HG03064 (cell line): Measurements from ENCODE around the gene KCNIP4.
"Not testable (repeated sequence)": the region's sequence is repeated elsewhere in the genome, so short reads cannot be mapped to it uniquely, and the experiment has no call there.

Source experiments
- ATAC-seq: cut with Tn5 transposase; IDR thresholded peaks from one replicate; pipeline ENCODE4 v1.9.1; 2021; ENCODE audit warnings: low read depth; ENCODE audit not compliant: unreplicated experiment

Gene KCNIP4

DNA sequence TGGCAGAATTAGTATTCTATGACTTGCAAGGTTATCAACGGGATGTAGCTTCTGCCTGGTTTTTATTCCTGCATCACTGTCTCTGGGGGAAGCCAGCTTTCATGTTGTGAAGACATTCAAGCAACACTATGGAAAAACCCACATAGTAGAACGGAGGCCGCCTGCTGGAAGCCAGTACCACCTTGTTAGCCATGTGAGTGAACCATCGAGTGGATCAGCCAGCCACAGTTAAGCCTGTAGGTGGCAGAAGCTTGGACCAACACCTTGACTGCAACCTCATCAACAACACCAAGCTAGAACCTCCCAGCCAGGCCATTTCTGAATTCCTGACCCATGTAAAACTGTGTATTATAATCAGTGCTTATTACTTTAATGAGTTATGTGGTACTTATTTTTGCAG is 538.2 kb downstream of the KCNIP4 start:
- no peak for ATAC-seq

DNA sequence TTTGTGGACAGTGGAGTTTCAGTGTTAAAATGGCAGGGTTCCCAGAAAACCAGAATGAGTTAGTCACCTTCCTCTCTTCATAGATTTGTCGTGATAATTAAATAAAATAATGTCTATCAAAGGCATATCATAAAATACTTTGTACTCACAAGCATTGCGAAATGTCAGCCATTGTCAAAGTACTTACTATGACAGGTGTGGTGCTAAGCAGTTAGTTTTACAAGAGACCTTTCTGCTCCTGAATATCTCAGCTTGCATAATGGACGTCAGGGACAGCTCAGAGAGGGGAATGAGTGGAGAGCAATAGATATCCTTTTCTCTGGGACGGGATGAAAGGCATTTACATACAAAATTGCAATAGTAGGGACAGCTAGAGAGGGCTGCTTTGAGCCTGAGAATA is 560.9 kb downstream of the KCNIP4 start:
- no peak for ATAC-seq

- no peak for ATAC-seq
These were observed 562.3 kb downstream of the KCNIP4 start for GRCh38 chr4:21386166-21386780.

- no peak for ATAC-seq
These were observed 562.9 kb downstream of the KCNIP4 start for GRCh38 chr4:21385706-21386105.

- ATAC-seq = no peak
These were observed 564.0 kb downstream of the KCNIP4 start for GRCh38 chr4:21384609-21385008.

- ATAC-seq = no peak
These were observed 567.7 kb downstream of the KCNIP4 start for GRCh38 chr4:21380861-21381260.

GRCh38 chr4:21377046-21377445 is 571.5 kb downstream of the KCNIP4 start:
- no peak for ATAC-seq

DNA sequence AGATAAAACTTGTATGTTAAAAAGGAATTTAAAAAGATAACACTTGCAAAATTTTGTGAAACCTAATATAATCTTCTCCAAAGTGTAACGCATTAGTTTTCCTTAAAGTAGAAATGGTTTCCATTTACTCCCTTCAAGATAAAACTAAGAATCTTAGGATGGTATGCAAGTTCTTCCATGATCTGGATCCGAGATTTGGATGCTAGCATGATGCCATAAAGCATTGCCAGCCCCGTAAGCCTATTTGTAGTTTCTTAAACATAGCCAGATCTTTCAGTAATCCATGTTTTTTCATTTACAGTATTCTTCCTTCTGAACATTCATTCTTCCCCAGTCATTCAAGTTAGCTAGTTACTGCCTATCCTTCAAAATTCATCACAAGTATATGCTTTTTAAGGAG is 572.4 kb downstream of the KCNIP4 start:
- ATAC-seq = no peak

DNA sequence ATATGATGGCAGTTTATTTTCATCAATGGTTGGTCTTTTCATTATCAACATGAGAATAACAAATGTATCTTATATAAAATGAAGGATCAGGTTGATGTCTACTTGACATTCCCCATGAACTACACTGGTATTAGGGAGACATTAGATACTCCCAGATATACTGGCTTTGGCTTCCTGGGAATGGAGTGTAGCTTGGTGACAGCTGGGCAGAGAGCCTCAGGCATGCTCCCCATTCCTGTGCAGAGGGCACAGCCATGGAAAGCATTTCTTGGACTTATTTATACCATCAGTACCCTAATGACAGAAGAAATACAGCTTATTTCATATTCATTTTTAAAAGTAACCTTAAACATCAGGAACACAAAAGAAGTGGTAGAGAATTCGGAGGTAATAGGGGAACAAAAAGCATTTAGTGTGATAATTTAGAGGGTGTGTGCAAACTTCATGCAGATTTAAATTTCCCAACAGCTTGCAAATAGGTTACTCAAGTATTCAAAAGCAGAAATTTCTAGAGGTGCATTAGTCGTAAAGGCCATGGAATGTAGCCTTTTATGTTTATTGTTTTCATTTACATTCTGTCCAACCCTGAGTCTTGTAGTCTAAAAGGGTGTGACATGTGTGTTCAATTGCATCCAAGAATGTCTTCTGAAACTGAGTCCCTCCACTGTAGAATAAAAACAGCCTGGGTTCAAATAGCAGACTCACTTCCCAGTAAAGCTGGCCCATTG is 573.8 kb downstream of the KCNIP4 start:
- ATAC-seq = no peak

GRCh38 chr4:21367567-21367966 is 581.0 kb downstream of the KCNIP4 start:
- ATAC-seq = no peak

GRCh38 chr4:21366840-21367239 is 581.7 kb downstream of the KCNIP4 start:
- ATAC-seq = no peak

DNA sequence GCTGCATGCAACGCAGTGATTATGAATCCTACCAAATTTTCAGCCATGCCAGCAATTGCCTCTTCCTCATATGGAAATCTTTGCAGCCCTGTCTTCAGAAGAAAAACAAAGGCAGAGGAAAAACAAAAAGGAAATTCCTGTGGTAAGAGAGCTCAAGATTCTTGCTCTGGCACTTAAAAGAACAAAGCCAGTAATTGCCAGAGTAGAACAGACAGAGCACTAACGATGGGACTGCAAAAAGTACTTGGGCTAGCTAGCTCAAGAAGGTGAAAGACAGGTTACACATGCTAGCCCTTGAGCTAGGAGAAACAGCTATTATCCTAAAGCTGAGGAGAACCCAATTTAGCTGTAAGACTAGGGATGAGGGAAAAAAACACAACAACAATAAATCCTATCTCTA is 582.3 kb downstream of the KCNIP4 start:
- ATAC-seq = no peak

DNA sequence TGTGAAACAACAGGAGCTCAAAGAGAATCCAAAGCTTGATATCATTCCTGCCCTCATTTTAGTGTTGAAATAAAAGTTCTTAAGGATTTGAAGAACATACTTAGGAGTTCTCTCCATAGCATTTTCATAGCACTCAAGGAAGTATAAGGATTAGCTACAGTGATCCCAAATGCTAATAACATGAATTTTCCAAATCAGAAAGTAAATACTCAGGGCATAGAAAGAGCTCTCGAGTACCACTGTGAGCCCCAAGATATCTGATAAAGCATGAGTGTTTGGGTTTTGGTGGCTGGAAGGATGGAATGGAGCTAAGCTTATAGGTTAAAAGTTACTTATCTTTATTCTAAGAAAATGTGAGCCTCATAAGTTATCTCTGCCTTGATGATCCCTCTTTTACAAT is 584.9 kb downstream of the KCNIP4 start:
- ATAC-seq = no peak

GRCh38 chr4:21352354-21352753 is 596.2 kb downstream of the KCNIP4 start:
- not testable (repeated sequence) for ATAC-seq

DNA sequence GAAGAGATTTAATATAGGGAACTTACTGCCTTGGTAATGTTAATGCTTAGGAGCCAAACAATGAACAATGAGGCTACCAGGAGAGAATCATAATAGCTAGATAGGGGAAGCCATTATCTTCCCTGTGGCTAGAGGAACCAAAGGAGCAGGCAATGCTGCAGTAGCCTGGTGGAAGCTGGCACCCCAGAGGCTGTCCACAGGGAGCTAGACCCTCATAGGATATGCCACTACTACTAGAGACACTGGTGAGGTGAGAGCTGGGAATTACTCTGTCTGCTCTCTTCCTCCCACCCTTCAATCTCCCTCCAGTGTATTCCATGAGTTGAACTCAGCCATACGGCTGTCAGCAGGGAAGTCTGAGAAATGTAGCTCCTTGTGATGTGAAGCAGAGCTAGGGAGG is 601.4 kb downstream of the KCNIP4 start:
- no peak for ATAC-seq

DNA sequence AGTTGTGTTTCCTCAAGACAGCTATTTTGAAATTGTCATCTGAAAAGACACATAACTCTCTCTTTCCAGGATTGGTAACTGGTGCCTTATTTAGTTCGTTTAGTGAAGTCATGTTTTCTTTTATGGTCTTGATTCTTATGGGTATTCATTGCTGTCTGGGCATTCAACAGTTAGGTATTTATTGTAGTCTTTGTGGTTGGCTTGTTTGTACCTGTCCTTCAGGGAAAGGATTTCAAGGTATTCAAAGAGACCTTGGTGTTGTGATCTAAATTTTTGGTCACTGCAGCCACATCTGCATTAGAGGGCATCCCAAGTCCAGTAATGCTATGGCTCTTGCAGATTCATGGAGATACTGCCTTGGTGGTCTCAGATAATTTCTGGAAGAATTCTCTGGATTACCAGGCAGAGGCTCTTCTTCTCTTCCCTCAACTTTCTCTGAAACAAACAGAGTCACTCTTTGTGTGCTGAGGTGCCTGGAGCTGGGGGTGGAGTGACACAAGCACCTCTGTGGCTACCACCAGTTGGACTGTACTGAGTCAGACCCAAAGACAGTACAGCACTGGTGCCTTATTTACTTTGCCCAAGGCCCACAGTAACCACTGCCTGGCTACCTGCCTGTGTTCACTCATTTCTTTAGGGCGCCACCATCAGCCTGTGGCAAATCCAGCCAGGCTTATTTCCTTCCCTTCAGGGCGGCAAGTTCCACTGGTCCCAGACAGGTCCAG is 620.4 kb downstream of the KCNIP4 start:
- ATAC-seq = no peak

DNA sequence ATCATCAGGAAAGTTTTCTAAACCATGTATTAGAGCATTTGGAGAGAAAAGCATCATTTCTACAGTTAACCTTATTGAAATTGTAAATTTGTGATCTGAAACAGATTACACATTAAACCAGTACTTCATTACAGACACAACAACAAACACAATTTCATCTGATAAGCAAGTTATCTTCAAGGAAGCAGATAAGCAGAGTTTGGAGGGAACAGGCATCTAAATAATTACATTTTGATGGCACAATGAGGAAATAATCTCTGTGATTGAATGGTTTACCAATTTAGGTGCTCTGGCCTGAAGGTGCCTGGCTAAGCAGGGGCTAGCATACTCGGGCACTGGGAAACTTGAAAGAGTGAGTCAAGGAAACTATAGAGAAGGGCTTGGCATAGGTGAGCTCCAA is 628.5 kb downstream of the KCNIP4 start:
- no peak for ATAC-seq

DNA sequence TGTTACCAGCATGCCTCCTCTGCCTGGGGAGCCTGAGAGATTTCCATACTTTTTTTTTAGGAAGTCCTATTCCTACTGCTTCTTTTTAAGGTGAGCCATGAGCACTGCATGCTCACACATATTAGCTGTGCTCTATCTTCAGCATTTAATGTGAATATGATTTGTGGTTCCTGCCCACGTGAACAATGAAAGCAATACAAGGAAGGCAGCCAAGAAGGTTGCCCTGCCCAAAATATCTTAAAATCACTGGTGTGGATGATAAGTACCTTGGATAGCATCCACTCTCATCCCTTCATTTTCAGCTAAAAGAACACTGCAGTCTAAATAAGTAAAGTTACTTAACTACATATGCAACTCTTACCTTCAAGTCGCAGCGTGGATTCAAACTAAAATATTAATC is 640.9 kb downstream of the KCNIP4 start:
- no peak for ATAC-seq

- ATAC-seq = no peak
These were observed 644.1 kb downstream of the KCNIP4 start for GRCh38 chr4:21304540-21304887.

- ATAC-seq = no peak
These were observed 658.0 kb downstream of the KCNIP4 start for GRCh38 chr4:21290562-21290961.

DNA sequence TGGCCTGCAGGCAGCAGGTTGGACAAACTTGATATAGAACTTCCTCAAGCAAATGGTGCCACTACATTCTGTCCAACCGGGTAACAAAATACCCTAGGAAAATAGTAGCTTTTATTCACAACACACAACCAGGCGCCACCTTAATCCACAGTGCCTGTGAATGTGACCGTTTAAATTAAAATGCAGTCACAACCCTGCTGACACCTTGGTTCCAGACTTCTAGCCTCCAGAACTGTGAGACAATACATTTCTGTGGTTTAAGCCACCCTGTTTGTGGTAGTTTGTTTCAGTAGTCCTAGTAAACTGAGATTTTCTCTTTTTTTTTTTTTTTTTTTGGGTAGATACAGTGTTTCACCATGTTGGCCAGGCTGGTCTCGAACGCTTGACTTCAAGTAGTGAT is 672.5 kb downstream of the KCNIP4 start:
- ATAC-seq = no peak
